Glutamatergic neuron (in vitro differentiated cells): ENCODE measurements around the gene RNF123. TPM values are rescaled to one million over a fixed set of nuclear protein-coding genes. Genes with fewer than 3 reads are reported as not detected.

Source experiments
- DNase-seq: peaks from one replicate; pipeline ENCODE4 v3.0.0; 2022
- H3K27ac Mint-ChIP-seq: one replicate; pipeline ENCODE4 v1.8.0; 2020; ENCODE audit warnings: mild to moderate bottlenecking, mixed read lengths, inconsistent platforms; ENCODE audit not compliant: unreplicated experiment
- H3K27me3 Mint-ChIP-seq: one replicate; pipeline ENCODE4 v1.8.0; 2020; ENCODE audit warnings: mild to moderate bottlenecking, moderate library complexity, mixed read lengths, inconsistent platforms; ENCODE audit not compliant: unreplicated experiment
- H3K36me3 Mint-ChIP-seq: one replicate; pipeline ENCODE4 v1.8.0; 2020; ENCODE audit warnings: mild to moderate bottlenecking, mixed read lengths, inconsistent platforms; ENCODE audit not compliant: unreplicated experiment
- H3K4me1 Mint-ChIP-seq: one replicate; pipeline ENCODE4 v1.8.0; 2020; ENCODE audit warnings: mild to moderate bottlenecking, low read depth, mixed read lengths, inconsistent platforms; ENCODE audit not compliant: unreplicated experiment
- H3K4me3 Mint-ChIP-seq: one replicate; pipeline ENCODE4 v1.8.0; 2020; ENCODE audit warnings: mild to moderate bottlenecking, mixed read lengths, inconsistent platforms; ENCODE audit not compliant: unreplicated experiment
- H3K9me3 Mint-ChIP-seq: one replicate; pipeline ENCODE4 v1.8.0; 2020; ENCODE audit warnings: mild to moderate bottlenecking, moderate library complexity, mixed read lengths, inconsistent platforms; ENCODE audit not compliant: unreplicated experiment
- total RNA-seq: library from RNA; stranded (reverse); fragmentation: NEBNext Ultra II Directional; extraction: Animal tissue kit (Norgen Biotek cat#: 25700); gene quantifications from one replicate; pipeline ENCODE4 v1.2.1, GENCODE V29; 2021; ENCODE audit not compliant: unreplicated experiment
- TF ChIP-seq, protein P1 (sequence below): fragments of 200-600 bp; sonication (generic); IDR thresholded peaks from one replicate; pipeline ENCODE4 v1.5.0; 2021; ENCODE audit not compliant: partially characterized antibody, unreplicated experiment

Gene RNF123
- total RNA-seq, 1 donor from 2014 or later, result 56.6 TPM

DNA sequence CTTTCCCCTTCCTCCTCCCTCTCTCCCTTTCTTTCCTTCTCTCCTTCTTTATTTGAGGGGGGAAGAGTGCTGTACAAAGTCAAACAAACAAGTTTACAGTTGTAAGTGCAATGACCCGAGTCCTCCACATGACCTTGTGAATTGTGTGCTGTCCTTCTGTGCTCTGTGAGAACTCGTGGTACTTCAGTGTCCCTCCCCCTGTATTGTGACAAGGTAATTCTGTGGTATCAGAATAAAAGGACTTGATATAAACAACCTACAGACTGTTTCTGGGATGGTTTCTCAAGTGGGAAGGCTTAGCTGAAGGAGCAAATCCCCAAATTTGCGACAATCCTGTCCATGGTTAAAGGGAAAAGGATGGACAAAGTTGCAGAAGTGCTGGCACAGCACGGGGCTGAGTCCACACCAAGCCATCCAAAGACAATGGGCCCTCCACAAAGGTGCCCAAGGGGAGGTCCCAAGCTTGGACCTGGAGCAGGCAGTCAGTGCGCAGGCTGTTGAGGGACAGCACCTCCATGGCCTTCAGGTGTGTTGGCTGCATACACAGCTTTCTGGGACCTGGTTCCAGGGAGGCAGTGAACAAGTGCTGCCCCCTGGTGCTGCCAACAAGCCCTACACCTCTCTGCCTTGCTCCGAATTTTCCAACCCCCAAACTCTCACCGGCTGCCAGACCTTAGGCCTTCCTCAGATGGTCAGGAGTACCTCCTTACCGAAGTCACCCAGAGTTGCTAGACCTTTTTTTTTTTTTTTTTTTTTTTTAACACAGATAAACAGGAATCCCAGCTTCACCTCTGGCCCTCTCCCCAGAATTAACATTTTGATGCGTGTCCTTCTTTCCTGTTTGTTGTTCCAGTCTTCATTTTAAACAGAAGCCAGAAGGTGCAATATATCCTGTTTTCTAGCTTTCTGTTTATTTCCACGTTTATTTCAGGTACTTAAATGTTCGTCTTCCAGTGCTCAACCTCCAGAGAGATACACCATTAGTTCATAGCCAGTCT, 17.8 kb upstream of the RNF123 start:
- peak overlapping the region; percentile 70 for H3K4me3 Mint-ChIP-seq
- peaks cover 16% of the 10 kb centered on the region for H3K9me3 Mint-ChIP-seq
- H3K27ac Mint-ChIP-seq, result peak overlapping the region; percentile 12
- TF ChIP-seq, protein P1, sequence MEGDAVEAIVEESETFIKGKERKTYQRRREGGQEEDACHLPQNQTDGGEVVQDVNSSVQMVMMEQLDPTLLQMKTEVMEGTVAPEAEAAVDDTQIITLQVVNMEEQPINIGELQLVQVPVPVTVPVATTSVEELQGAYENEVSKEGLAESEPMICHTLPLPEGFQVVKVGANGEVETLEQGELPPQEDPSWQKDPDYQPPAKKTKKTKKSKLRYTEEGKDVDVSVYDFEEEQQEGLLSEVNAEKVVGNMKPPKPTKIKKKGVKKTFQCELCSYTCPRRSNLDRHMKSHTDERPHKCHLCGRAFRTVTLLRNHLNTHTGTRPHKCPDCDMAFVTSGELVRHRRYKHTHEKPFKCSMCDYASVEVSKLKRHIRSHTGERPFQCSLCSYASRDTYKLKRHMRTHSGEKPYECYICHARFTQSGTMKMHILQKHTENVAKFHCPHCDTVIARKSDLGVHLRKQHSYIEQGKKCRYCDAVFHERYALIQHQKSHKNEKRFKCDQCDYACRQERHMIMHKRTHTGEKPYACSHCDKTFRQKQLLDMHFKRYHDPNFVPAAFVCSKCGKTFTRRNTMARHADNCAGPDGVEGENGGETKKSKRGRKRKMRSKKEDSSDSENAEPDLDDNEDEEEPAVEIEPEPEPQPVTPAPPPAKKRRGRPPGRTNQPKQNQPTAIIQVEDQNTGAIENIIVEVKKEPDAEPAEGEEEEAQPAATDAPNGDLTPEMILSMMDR, result peak; percentile 88
- no peaks in the 10 kb centered on the region for H3K36me3 Mint-ChIP-seq
- peaks cover 12% of the 10 kb centered on the region for H3K27me3 Mint-ChIP-seq
- H3K4me1 Mint-ChIP-seq, result peaks cover 7% of the 10 kb centered on the region
- DNase-seq, result peak; percentile 81

DNA sequence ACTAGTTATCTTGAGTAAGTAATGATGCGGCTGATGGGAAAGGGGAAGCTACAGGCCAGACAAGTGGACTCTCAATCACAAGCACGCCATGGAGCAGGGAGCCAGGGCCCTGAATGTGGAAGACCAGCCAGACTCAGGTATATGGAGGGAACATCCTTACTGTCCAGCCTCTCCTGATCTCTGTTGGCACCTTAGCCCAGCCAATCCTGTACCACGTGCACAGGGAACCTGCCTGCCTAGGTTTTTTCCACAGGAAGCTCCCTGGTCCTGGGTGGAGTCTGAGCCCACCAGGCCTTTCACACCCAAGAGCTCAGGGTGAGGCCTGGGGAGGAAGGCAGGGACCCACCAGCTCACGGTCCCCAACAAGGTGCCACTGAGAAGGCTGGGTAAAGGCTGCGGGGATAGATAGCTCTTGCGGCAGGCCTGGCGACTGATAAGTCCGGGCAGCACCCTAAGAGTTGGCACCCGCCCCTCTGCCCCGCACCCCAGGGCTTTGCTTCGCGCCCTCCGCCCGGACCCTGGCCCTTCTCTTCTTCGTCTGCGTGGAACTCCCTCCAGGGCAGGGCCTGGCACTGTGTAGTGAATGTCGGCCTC, 16.1 kb upstream of the RNF123 start:
- Mint-ChIP-seq H3K4me1 (peaks cover 7% of the 10 kb centered on the region), H3K36me3 (no peaks in the 10 kb centered on the region), H3K27me3 (peaks cover 12% of the 10 kb centered on the region), H3K27ac (peak overlapping the region; percentile 78), H3K4me3 (peak overlapping the region; percentile 90), H3K9me3 (peaks cover 14% of the 10 kb centered on the region)
- TF ChIP-seq, protein P1, result no peak
- no peak for DNase-seq

DNA sequence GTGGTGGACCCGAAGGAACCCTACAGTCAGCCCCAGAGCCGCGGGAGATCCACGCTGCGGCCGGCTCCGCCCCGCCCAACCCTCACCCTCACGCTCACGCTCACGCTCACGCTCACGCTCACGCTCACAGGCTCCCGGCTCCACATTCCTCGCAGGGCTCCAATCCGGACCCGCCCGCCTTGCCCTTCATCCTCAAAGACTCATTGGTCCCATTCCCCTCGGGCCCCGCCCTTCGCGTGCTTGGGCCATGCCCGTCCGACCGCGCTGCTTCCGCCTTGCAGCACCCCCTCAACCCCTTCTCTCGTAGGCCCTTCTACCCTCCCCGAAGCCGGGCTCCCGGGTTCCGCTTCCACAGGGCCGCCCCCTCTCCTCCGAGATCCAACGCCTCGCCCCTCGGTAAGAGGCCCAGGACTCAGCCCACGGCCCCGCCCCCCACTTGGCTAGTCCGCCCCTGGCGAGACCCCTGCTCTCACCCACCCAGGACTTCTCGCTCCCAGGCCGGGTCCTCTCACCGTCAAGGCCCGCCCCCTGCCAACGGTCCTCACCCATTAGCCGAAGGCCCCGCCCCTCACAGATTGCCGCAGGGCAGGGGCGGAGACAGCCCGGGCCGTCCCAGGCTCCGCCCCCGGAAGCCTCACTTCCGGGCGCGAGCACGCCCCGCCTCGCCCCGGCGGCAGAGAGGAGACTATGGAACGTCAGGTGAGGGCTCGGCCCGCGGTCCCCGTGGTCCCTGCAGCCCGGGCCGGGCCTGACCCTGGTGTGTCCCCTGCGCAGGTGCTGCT, 15.5 kb upstream of the RNF123 start, which contains the start of gene APEH:
Gene APEH (plus strand): TSS at position 637 of the 782 bp plus-strand sequence. CDS start 51 bp downstream, at position 688.
- peaks cover 12% of the 10 kb centered on the region for H3K27me3 Mint-ChIP-seq
- H3K4me3 Mint-ChIP-seq, result peak within 1 kb of the TSS; percentile 90
- H3K27ac Mint-ChIP-seq, result peak within 1 kb of the TSS; percentile 78
- H3K4me1 Mint-ChIP-seq, result peaks cover 7% of the 10 kb centered on the region
- H3K36me3 Mint-ChIP-seq, result no peaks in the 10 kb centered on the region
- peak; percentile 99 for DNase-seq
- peaks cover 14% of the 10 kb centered on the region for H3K9me3 Mint-ChIP-seq
- TF ChIP-seq, protein P1, result no peak

DNA sequence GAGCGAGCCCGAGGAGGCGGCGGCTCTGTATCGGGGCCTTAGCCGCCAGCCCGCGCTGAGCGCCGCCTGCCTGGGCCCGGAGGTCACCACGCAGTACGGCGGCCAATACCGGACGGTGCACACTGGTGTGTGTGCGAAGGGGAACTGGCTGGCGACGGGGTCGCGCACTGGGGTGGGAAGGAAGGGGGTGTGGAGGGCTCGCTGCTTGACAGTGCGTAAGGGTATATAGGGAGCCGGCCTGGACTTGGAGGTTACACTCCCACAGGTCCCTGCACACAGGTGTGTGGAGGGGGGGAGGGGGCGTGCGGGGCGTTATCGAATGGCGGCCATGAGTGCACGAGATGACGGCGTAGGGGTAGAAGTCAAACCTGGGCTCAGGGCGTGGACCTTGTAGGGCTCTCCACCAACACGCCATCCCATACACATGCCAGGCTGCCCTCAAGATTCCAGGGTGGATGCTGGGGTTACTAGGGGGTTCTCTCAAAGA, 14.8 kb upstream of the RNF123 start:
- Mint-ChIP-seq H3K9me3 (peaks cover 14% of the 10 kb centered on the region), H3K27ac (peak overlapping the region; percentile 17), H3K36me3 (no peaks in the 10 kb centered on the region), H3K4me1 (peaks cover 7% of the 10 kb centered on the region), H3K27me3 (peaks cover 12% of the 10 kb centered on the region), H3K4me3 (peak overlapping the region; percentile 83)
- TF ChIP-seq, protein P1, result no peak
- no peak for DNase-seq
